Astrocyte of the spinal cord (primary cell): ENCODE data around the gene ASMTL.
"Not testable (repeated sequence)": the region's sequence is repeated elsewhere in the genome, so short reads cannot be mapped to it uniquely, and the experiment has no call there.

Experiments used
- DNase-seq: peaks from one replicate; pipeline ENCODE4 v3.0.0; 2011; ENCODE audit warnings: low read depth, low spot score
- H3K4me3 ChIP-seq: 2 replicates; pipeline ENCODE4 v1.5.1; 2011; ENCODE audit warnings: low read depth, mild to moderate bottlenecking, low read length, moderate library complexity
- CTCF ChIP-seq: IDR thresholded peaks from 2 replicates; pipeline ENCODE4 v1.5.1; 2012; ENCODE audit warnings: low read depth, mild to moderate bottlenecking, low read length, inconsistent platforms
- in situ Hi-C: cut with HindIII; loops from 2 replicates; pipeline ENCODE4 v1.10.0; 2017; ENCODE audit warnings: low sequenced_read_pairs

Gene ASMTL

GRCh38 chrX:1427756-1428155 lies 25.0 kb downstream of the ASMTL start:
- in situ Hi-C loops: no loop called here
- H3K4me3 ChIP-seq: no peak overlapping the region
- DNase-seq: no peak
- no peak for TF ChIP-seq CTCF

- DNase-seq, in situ Hi-C loops, H3K4me3 ChIP-seq: not testable (repeated sequence)
Observed at GRCh38 chrX:1426321-1426720, 26.4 kb downstream of the ASMTL start.

- DNase-seq: no peak
- in situ Hi-C loops: no loop called here
Observed at GRCh38 chrX:1425381-1425780, 27.3 kb downstream of the ASMTL start.

GRCh38 chrX:1424147-1424851 lies 28.4 kb downstream of the ASMTL start:
- in situ Hi-C loops: no loop called here
- H3K4me3 ChIP-seq: no peak overlapping the region
- no peak for DNase-seq
- no peak for TF ChIP-seq CTCF

More at GRCh38 chrX:1425381-1425780, 27.3 kb downstream of the ASMTL start:
- H3K4me3 ChIP-seq: no peak overlapping the region
- no peak for TF ChIP-seq CTCF

- TF ChIP-seq CTCF: no peak
- DNase-seq: no peak
Observed at GRCh38 chrX:1423215-1423614, 29.5 kb downstream of the ASMTL start.

GRCh38 chrX:1422135-1422465 lies 30.6 kb downstream of the ASMTL start:
- TF ChIP-seq CTCF: no peak
- in situ Hi-C loops: no loop called here
- H3K4me3 ChIP-seq: no peak overlapping the region
- DNase-seq: no peak

More at GRCh38 chrX:1423215-1423614, 29.5 kb downstream of the ASMTL start:
- H3K4me3 ChIP-seq: no peak overlapping the region
- in situ Hi-C loops: no loop called here

- H3K4me3 ChIP-seq: no peak overlapping the region
- no peak for DNase-seq
- TF ChIP-seq CTCF: no peak
- in situ Hi-C loops: no loop called here
Observed at GRCh38 chrX:1421433-1422134, 31.1 kb downstream of the ASMTL start.
